Measurements from ENCODE around the gene SLC39A11. TPM values are rescaled to one million over a fixed set of nuclear protein-coding genes. Genes with fewer than 3 reads are reported as not detected.

Gene SLC39A11
- total RNA-seq, 1 donor from 2014 or later: 13.2 TPM

- TF ChIP-seq CTCF (IDR thresholded peaks at IDR 0.05; ENCODE audit: unreplicated experiment): no peak
- Mint-ChIP-seq H3K4me3 (ENCODE audit: unreplicated experiment) (no peak overlapping the region), H3K4me1 (ENCODE audit: unreplicated experiment) (no peaks in the 10 kb centered on the region), H3K27me3 (ENCODE audit: unreplicated experiment) (no peaks in the 10 kb centered on the region), H3K36me3 (ENCODE audit: low read depth, unreplicated experiment) (no peaks in the 10 kb centered on the region), H3K27ac (ENCODE audit: unreplicated experiment) (no peak overlapping the region), H3K9me3 (ENCODE audit: unreplicated experiment) (no peaks in the 10 kb centered on the region)
- DNase-seq (ENCODE audit: low spot score): no peak
Measured at GRCh38 chr17:72853440-72854415, 238.8 kb downstream of the SLC39A11 start.

- no peak for DNase-seq (ENCODE audit: low spot score)
- no peak overlapping the region for H3K27ac Mint-ChIP-seq (ENCODE audit: unreplicated experiment)
Measured at GRCh38 chr17:72852277-72852938, 240.1 kb downstream of the SLC39A11 start.

GRCh38 chr17:72850410-72851118 is 241.9 kb downstream of the SLC39A11 start:
- H3K4me3 Mint-ChIP-seq (ENCODE audit: unreplicated experiment): no peak overlapping the region
- no peak overlapping the region for H3K27ac Mint-ChIP-seq (ENCODE audit: unreplicated experiment)
- H3K9me3 Mint-ChIP-seq (ENCODE audit: unreplicated experiment): no peaks in the 10 kb centered on the region
- no peak for DNase-seq (ENCODE audit: low spot score)
- no peaks in the 10 kb centered on the region for H3K4me1 Mint-ChIP-seq (ENCODE audit: unreplicated experiment)
- TF ChIP-seq CTCF (IDR thresholded peaks at IDR 0.05; ENCODE audit: unreplicated experiment): no peak
- H3K36me3 Mint-ChIP-seq (ENCODE audit: low read depth, unreplicated experiment): no peaks in the 10 kb centered on the region
- H3K27me3 Mint-ChIP-seq (ENCODE audit: unreplicated experiment): no peaks in the 10 kb centered on the region

More at GRCh38 chr17:72852277-72852938, 240.1 kb downstream of the SLC39A11 start:
- no peak overlapping the region for H3K4me3 Mint-ChIP-seq (ENCODE audit: unreplicated experiment)
- no peak for TF ChIP-seq CTCF (IDR thresholded peaks at IDR 0.05; ENCODE audit: unreplicated experiment)
- no peaks in the 10 kb centered on the region for H3K36me3 Mint-ChIP-seq (ENCODE audit: low read depth, unreplicated experiment)
- H3K27me3 Mint-ChIP-seq (ENCODE audit: unreplicated experiment): no peaks in the 10 kb centered on the region
- H3K9me3 Mint-ChIP-seq (ENCODE audit: unreplicated experiment): no peaks in the 10 kb centered on the region
- H3K4me1 Mint-ChIP-seq (ENCODE audit: unreplicated experiment): no peaks in the 10 kb centered on the region

- no peak overlapping the region for H3K4me3 Mint-ChIP-seq (ENCODE audit: unreplicated experiment)
- H3K9me3 Mint-ChIP-seq (ENCODE audit: unreplicated experiment): no peaks in the 10 kb centered on the region
- no peaks in the 10 kb centered on the region for H3K4me1 Mint-ChIP-seq (ENCODE audit: unreplicated experiment)
- no peaks in the 10 kb centered on the region for H3K27me3 Mint-ChIP-seq (ENCODE audit: unreplicated experiment)
- TF ChIP-seq CTCF (IDR thresholded peaks at IDR 0.05; ENCODE audit: unreplicated experiment): no peak
- no peaks in the 10 kb centered on the region for H3K36me3 Mint-ChIP-seq (ENCODE audit: low read depth, unreplicated experiment)
- DNase-seq (ENCODE audit: low spot score): no peak
- no peak overlapping the region for H3K27ac Mint-ChIP-seq (ENCODE audit: unreplicated experiment)
Measured at GRCh38 chr17:72846399-72846798, 246.1 kb downstream of the SLC39A11 start.
